Panc1 (cell line): ENCODE data around the gene MLLT10. TPM values are rescaled to one million over a fixed set of nuclear protein-coding genes. Genes with fewer than 3 reads are reported as not detected.
"Not testable (repeated sequence)": the region's sequence is repeated elsewhere in the genome, so short reads cannot be mapped to it uniquely, and the experiment has no call there.

Experiments used
- ATAC-seq: fragments of 200-7000 bp; cut with Tn5 transposase; 2 replicates; pipeline ENCODE4 v1.9.1; 2020; ENCODE audit warnings: mild to moderate bottlenecking, moderate library complexity
- BruUV-seq: library from RNA; stranded (reverse); fragments of 400-500 nt; replicated peaks from 2 replicates; lab custom pipeline; 2021; lab: Mats Ljungman, UMichigan
- CTCF ChIA-PET: fragments of 300-600 bp; sonication (Branson Sonifier 250); formaldehyde crosslinking; loops from one replicate; lab custom pipeline; 2022; ENCODE audit warnings: antibody characterized with exemption; lab: Charles Lee
- POLR2A ChIA-PET: fragments of 300-600 bp; sonication (Branson Sonifier 250); formaldehyde crosslinking; loops from one replicate; lab custom pipeline; 2022; ENCODE audit warnings: antibody characterized with exemption; lab: Charles Lee
- DNase-seq: peaks from one replicate; pipeline ENCODE4 v3.0.0-alpha.2; 2010; ENCODE audit warnings: low read depth, low spot score
- H3K27ac ChIP-seq: 2 replicates; pipeline ENCODE4 v1.5.1; 2011; ENCODE audit warnings: mild to moderate bottlenecking, low read length, inconsistent platforms
- H3K27me3 ChIP-seq: fragments of 200-500 bp; sonication (Bioruptor generic); 2 replicates; pipeline ENCODE4 v1.6.0; 2014; ENCODE audit warnings: low read length, inconsistent platforms; ENCODE audit not compliant: control insufficient read depth, insufficient read depth
- H3K36me3 ChIP-seq: fragments of 200-500 bp; sonication (Bioruptor generic); 2 replicates; pipeline ENCODE4 v1.5.1; 2014; ENCODE audit warnings: inconsistent platforms, mild to moderate bottlenecking, low read length, moderate library complexity; ENCODE audit not compliant: control insufficient read depth, insufficient read depth
- H3K4me1 ChIP-seq: 2 replicates; pipeline ENCODE4 v1.5.1; 2011; ENCODE audit warnings: inconsistent platforms, mild to moderate bottlenecking, low read length, moderate library complexity; ENCODE audit not compliant: control insufficient read depth, insufficient read depth
- H3K4me3 ChIP-seq, 2 experiments: 2 replicates each; pipeline ENCODE4 v1.5.1; 2011 to 2012; ENCODE audit warnings: low read depth in 2 of 2, low read length in 2 of 2, mild to moderate bottlenecking in 2 of 2, inconsistent platforms in 1 of 2, moderate library complexity in 1 of 2
- H3K9me3 ChIP-seq: fragments of 200-500 bp; sonication (Bioruptor generic); 2 replicates; pipeline ENCODE4 v1.5.1; 2014; ENCODE audit warnings: low read depth, mild to moderate bottlenecking, inconsistent platforms, low read length, moderate library complexity; ENCODE audit not compliant: control insufficient read depth, insufficient read depth
- POLR2AphosphoS5 ChIP-seq: IDR thresholded peaks from 2 replicates; pipeline ENCODE4 v1.6.1; 2012; ENCODE audit warnings: mild to moderate bottlenecking, low read depth, low read length, moderate library complexity
- REST ChIP-seq, 2 experiments: IDR thresholded peaks; 2 replicates each; pipeline ENCODE4 v1.6.1; 2011 to 2012; ENCODE audit warnings: low read depth in 2 of 2, control low read depth in 1 of 2, low read length in 1 of 2, mild to moderate bottlenecking in 1 of 2, moderate library complexity in 1 of 2; ENCODE audit not compliant: insufficient read depth in 1 of 2
- SIN3A ChIP-seq: IDR thresholded peaks from 2 replicates; pipeline ENCODE4 v1.6.1; 2012; ENCODE audit warnings: low read depth, mild to moderate bottlenecking, low read length, moderate library complexity, borderline replicate concordance; ENCODE audit not compliant: insufficient read depth
- TCF7L2 ChIP-seq: IDR thresholded peaks from 2 replicates; pipeline ENCODE4 v1.6.1; 2011; ENCODE audit warnings: mild to moderate bottlenecking, low read depth, low read length, inconsistent platforms
- in situ Hi-C: cut with HindIII; loops from 2 replicates; pipeline ENCODE4 v1.10.0; 2016; ENCODE audit warnings: low sequenced_read_pairs, low pct_unique_long_range_greater_than_20kb
- intact Hi-C: fragments of 100-400 bp; cut with micrococcal nuclease; formaldehyde crosslinking; loops from one replicate; pipeline ENCODE4 v1.10.0; 2022; ENCODE audit not compliant: unreplicated experiment
- total RNA-seq: library from RNA; stranded (reverse); gene quantifications from one replicate; pipeline ENCODE4 v1.2.1, GENCODE V29; 2021; ENCODE audit not compliant: unreplicated experiment
- TF ChIP-seq, protein P1 (sequence below): fragments of 450-650 bp; IDR thresholded peaks from 2 replicates; pipeline ENCODE4 v1.5.1; 2017; ENCODE audit warnings: mild to moderate bottlenecking

Gene MLLT10
- total RNA-seq, 1 experiment from 2014 or later: 33.4 TPM

DNA sequence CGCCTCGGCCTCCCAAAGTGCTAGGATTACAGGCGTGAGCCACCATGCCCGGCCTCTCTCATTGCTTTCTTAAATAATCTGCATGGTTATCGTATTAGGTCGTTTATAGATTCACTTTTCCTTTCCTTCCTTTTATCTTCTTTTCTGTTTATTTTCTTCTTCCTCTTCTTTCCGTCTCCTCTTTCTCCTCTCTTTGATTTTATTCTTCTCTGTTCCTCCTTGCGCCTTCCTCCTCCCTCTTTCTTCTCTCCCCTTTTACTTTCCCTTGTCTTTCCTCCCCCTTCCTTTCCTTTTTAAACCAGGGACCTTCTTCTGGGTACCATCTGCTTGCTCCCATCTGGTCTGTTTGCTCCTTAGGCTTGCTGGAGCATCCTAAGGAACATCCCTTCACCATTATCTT is 18.6 kb downstream of the MLLT10 start:
- in situ Hi-C loops: no loop called here
- no peak for TF ChIP-seq SIN3A
- Histone ChIP-seq H3K9me3 (no peaks in the 10 kb centered on the region), H3K4me1 (no peaks in the 10 kb centered on the region), H3K4me3 (no peak overlapping the region), H3K36me3 (peaks cover 18% of the 10 kb centered on the region), H3K27ac (no peak overlapping the region), H3K27me3 (no peaks in the 10 kb centered on the region)
- intact Hi-C loops: no loop called here
- ChIA-PET POLR2A (no interaction called here), CTCF (no interaction called here)
- BruUV-seq: no TSS peak
- DNase-seq (no peak), ATAC-seq (no peak)

GRCh38 chr10:21556527-21556926 is 22.5 kb downstream of the MLLT10 start:
- in situ Hi-C loops (no loop called here), intact Hi-C loops (no loop called here)
- H3K36me3 ChIP-seq: peaks cover 14% of the 10 kb centered on the region
- H3K27me3 ChIP-seq: no peaks in the 10 kb centered on the region
- H3K4me3 ChIP-seq: no peak overlapping the region
- DNase-seq (no peak), ATAC-seq (no peak)
- H3K4me1 ChIP-seq: no peaks in the 10 kb centered on the region
- H3K9me3 ChIP-seq: no peaks in the 10 kb centered on the region
- ChIA-PET CTCF (no interaction called here), POLR2A (no interaction called here)
- no peak overlapping the region for H3K27ac ChIP-seq
- no TSS peak for BruUV-seq
- TF ChIP-seq, protein P1, sequence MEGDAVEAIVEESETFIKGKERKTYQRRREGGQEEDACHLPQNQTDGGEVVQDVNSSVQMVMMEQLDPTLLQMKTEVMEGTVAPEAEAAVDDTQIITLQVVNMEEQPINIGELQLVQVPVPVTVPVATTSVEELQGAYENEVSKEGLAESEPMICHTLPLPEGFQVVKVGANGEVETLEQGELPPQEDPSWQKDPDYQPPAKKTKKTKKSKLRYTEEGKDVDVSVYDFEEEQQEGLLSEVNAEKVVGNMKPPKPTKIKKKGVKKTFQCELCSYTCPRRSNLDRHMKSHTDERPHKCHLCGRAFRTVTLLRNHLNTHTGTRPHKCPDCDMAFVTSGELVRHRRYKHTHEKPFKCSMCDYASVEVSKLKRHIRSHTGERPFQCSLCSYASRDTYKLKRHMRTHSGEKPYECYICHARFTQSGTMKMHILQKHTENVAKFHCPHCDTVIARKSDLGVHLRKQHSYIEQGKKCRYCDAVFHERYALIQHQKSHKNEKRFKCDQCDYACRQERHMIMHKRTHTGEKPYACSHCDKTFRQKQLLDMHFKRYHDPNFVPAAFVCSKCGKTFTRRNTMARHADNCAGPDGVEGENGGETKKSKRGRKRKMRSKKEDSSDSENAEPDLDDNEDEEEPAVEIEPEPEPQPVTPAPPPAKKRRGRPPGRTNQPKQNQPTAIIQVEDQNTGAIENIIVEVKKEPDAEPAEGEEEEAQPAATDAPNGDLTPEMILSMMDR: no peak
- TF ChIP-seq REST (IDR thresholded peaks at IDR 0.05; ENCODE audit: insufficient read depth in 1 of 2, low read depth in 2 of 2, low read length in 1 of 2) (no peak), POLR2AphosphoS5 (no peak), TCF7L2 (no peak), SIN3A (no peak)

- POLR2A ChIA-PET, ATAC-seq: not testable (repeated sequence)
These were observed 25.0 kb downstream of the MLLT10 start for GRCh38 chr10:21558984-21559383.

More at GRCh38 chr10:21558984-21559383, 25.0 kb downstream of the MLLT10 start:
- H3K4me1 ChIP-seq, H3K4me3 ChIP-seq, H3K27me3 ChIP-seq, BruUV-seq, CTCF ChIA-PET, DNase-seq, intact Hi-C loops, H3K27ac ChIP-seq, in situ Hi-C loops, H3K9me3 ChIP-seq: not testable (repeated sequence)
- H3K36me3 ChIP-seq: peaks cover 11% of the 10 kb centered on the region
